CD4-positive, CD25-positive, alpha-beta regulatory T cell (primary cell): Measurements from ENCODE around the gene KIF6. TPM values are rescaled to one million over a fixed set of nuclear protein-coding genes. Genes with fewer than 3 reads are reported as not detected.

Source experiments
- ATAC-seq, 2 donors: fragments of 150-1000 bp; cut with Tn5 transposase; one replicate each; pipeline ENCODE4 v1.10.0; 2021; ENCODE audit warnings: low read depth in 2 of 2, moderate number of reproducible peaks in 2 of 2, moderate library complexity in 1 of 2
- DNase-seq, 3 donors: peaks; one replicate each; pipeline versions ENCODE4 v3.0.0 to v3.0.0-alpha.2; 2012 to 2022; ENCODE audit warnings: mixed read lengths in 1 of 3
- H3K27ac ChIP-seq: one replicate; pipeline ENCODE4 v1.7.0; 2013; ENCODE audit warnings: mild to moderate bottlenecking, low read length; ENCODE audit not compliant: insufficient read depth, poor library complexity, severe bottlenecking
- H3K27me3 ChIP-seq: one replicate; pipeline ENCODE4 v1.7.0; 2013; ENCODE audit warnings: low read length; ENCODE audit not compliant: control insufficient read depth, insufficient read depth
- H3K36me3 ChIP-seq: one replicate; pipeline ENCODE4 v1.7.0; 2013; ENCODE audit warnings: mild to moderate bottlenecking, low read length, moderate library complexity; ENCODE audit not compliant: control insufficient read depth, insufficient read depth
- H3K4me1 ChIP-seq: 2 replicates; pipeline ENCODE4 v1.7.0; 2013; ENCODE audit warnings: mild to moderate bottlenecking, low read length; ENCODE audit not compliant: insufficient read depth, control insufficient read depth, poor library complexity, severe bottlenecking
- H3K4me3 ChIP-seq: one replicate; pipeline ENCODE4 v1.7.0; 2013; ENCODE audit warnings: low read depth, mild to moderate bottlenecking, low read length, moderate library complexity
- H3K9me3 ChIP-seq, 2 experiments: 1 replicate in 1 of 2; 2 replicates in 1 of 2; pipeline ENCODE4 v1.7.0; 2013; ENCODE audit warnings: low read length in 2 of 2, mild to moderate bottlenecking in 1 of 2, moderate library complexity in 1 of 2; ENCODE audit not compliant: control insufficient read depth in 2 of 2
- H3K27ac Mint-ChIP-seq, 3 donors: one replicate each; pipeline ENCODE4 v1.8.0; 2020 to 2022; ENCODE audit warnings: mild to moderate bottlenecking in 3 of 3, mixed read lengths in 3 of 3, moderate library complexity in 2 of 3
- H3K27me3 Mint-ChIP-seq: one replicate; pipeline ENCODE4 v1.8.0; 2022; ENCODE audit warnings: mild to moderate bottlenecking, mixed read lengths
- H3K36me3 Mint-ChIP-seq: one replicate; pipeline ENCODE4 v1.8.0; 2020; ENCODE audit warnings: mixed read lengths
- H3K4me1 Mint-ChIP-seq, 4 donors: one replicate each; pipeline ENCODE4 v1.8.0; 2020 to 2022; ENCODE audit warnings: mixed read lengths in 4 of 4, mild to moderate bottlenecking in 1 of 4
- H3K4me3 Mint-ChIP-seq, 4 donors: one replicate each; pipeline ENCODE4 v1.8.0; 2020 to 2022; ENCODE audit warnings: mild to moderate bottlenecking in 4 of 4, mixed read lengths in 4 of 4, moderate library complexity in 3 of 4
- H3K9me3 Mint-ChIP-seq, 7 donors: one replicate each; pipeline ENCODE4 v1.8.0; 2020 to 2022; ENCODE audit warnings: mixed read lengths in 7 of 7, mild to moderate bottlenecking in 3 of 7, moderate library complexity in 2 of 7
- polyA plus RNA-seq, 4 donors: library from polyadenylated mRNA; unstranded; fragments of 300-500 nt; fragmentation: Illumina TruSeq; gene quantifications; one replicate each; pipeline ENCODE4 v1.2.3, GENCODE V29; 2021
- total RNA-seq: library from RNA; stranded (reverse); gene quantifications from one replicate; pipeline ENCODE4 v1.2.3, GENCODE V29; 2022

KIF6 gene
- total and polyA plus RNA-seq, 5 donors from 2014 or later, result not detected

DNA sequence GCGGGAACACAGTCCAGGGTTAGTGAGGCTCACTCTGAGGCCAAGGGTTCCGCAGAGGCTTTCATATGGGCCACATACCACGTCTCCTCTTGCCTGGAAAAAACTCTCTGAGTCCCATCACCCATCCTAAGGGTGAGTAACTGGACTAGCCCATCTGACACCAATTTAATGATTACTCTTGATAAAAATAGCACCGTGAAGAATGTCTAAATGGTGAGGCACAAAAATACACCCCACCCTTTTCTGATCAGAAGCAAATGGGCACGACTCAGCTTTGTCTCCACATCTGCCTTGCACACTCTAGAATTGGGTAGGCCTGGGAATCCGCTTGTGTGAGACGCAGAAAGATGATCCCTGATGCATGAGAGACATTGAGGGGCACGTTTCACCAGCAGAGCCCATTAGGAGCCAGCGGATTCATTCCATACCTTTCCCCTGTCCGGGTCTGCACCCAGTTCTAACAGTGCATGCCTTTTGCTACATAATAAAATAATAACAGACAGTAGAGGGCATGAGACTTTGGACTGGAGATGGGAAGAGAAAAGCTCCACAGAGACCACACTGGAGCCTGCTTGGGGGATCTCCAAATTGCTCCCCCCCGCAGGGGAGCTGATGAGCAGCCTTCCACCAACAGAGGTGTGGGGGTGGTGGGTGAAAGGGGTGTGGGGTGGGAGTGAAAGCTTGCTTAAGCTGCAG lies 292.7 kb downstream of the KIF6 start:
- Histone ChIP-seq H3K9me3 (no peaks in the 10 kb centered on the region), H3K36me3 (no peaks in the 10 kb centered on the region), H3K27me3 (peaks cover 2% of the 10 kb centered on the region), H3K27ac (no peak overlapping the region), H3K4me1 (no peaks in the 10 kb centered on the region), H3K4me3 (no peak overlapping the region)
- Mint-ChIP-seq H3K27me3 (peaks cover 4% of the 10 kb centered on the region), H3K9me3 (peaks cover 0 to 5% (median 0%) of the 10 kb centered on the region in 7 donors), H3K4me1 (peaks cover 0 to 3% (median 1%) of the 10 kb centered on the region in 4 donors), H3K4me3 (no peak overlapping the region), H3K27ac (no peak overlapping the region), H3K36me3 (no peaks in the 10 kb centered on the region)
- DNase-seq (no peak), ATAC-seq (no peak)

GRCh38 chr6:39430871-39431523 lies 294.2 kb downstream of the KIF6 start:
- DNase-seq, result no peak

DNA sequence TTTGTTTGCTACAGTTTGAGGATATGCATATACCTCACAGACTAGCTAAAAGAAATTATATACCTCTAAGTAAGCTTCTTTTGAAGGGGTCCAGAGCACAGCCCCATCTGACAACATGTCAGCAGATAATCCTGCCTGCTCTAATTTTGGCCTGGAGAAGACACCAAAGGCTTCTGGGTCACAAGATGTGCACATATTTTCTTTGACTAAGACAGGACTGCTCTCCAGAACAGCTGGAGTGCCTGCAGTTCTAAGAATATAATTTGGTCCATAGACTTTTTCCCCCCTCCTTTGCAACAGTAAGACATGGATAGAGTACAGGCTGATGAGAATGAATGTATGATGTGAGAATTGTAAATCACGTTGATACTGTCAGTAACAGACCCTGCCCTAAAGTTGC lies 294.8 kb downstream of the KIF6 start:
- Histone ChIP-seq H3K36me3 (no peaks in the 10 kb centered on the region), H3K9me3 (no peaks in the 10 kb centered on the region), H3K4me3 (no peak overlapping the region), H3K27ac (no peak overlapping the region), H3K4me1 (no peaks in the 10 kb centered on the region), H3K27me3 (peaks cover 2% of the 10 kb centered on the region)
- Mint-ChIP-seq H3K4me1 (peaks cover 0 to 3% (median 1%) of the 10 kb centered on the region in 4 donors), H3K9me3 (no peaks in the 10 kb centered on the region), H3K27me3 (peaks cover 4% of the 10 kb centered on the region), H3K27ac (no peak overlapping the region), H3K36me3 (no peaks in the 10 kb centered on the region), H3K4me3 (no peak overlapping the region)
- ATAC-seq (no peak), DNase-seq (no peak)

More at GRCh38 chr6:39430871-39431523, 294.2 kb downstream of the KIF6 start:
- H3K27ac Mint-ChIP-seq, result no peak overlapping the region
- no peaks in the 10 kb centered on the region for H3K36me3 ChIP-seq
- peaks cover 0 to 3% (median 1%) of the 10 kb centered on the region in 4 donors for H3K4me1 Mint-ChIP-seq
- no peak overlapping the region for H3K27ac ChIP-seq
- H3K9me3 ChIP-seq, result no peaks in the 10 kb centered on the region
- H3K4me3 ChIP-seq, result no peak overlapping the region
- no peaks in the 10 kb centered on the region for H3K36me3 Mint-ChIP-seq
- H3K9me3 Mint-ChIP-seq, result no peaks in the 10 kb centered on the region
- no peak for ATAC-seq
- H3K4me1 ChIP-seq, result no peaks in the 10 kb centered on the region
- H3K27me3 Mint-ChIP-seq, result peaks cover 4% of the 10 kb centered on the region
- H3K27me3 ChIP-seq, result peaks cover 2% of the 10 kb centered on the region
- H3K4me3 Mint-ChIP-seq, result no peak overlapping the region

DNA sequence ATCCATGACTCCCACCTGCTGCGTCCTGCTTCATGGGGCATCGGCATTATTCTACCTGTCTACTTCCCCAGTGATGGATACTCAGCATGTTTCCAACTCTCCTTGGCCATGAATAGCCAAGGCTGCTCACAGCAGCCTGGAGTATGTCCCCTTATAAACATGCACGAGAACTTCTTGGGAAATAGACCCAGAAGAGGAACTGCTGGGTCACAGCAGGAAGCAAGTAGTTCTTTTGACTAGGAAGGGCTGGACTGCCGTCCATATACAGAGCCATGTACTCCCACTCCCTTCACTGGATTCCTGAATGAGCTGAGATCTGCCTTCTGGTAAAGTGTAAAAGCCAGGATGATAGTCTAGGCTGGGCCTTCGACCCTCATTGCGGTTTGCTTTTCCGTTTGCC lies 296.4 kb downstream of the KIF6 start:
- Mint-ChIP-seq H3K36me3 (no peaks in the 10 kb centered on the region), H3K4me1 (peaks cover 0 to 3% (median 1%) of the 10 kb centered on the region in 4 donors), H3K4me3 (no peak overlapping the region), H3K27me3 (peaks cover 4% of the 10 kb centered on the region), H3K9me3 (no peaks in the 10 kb centered on the region), H3K27ac (no peak overlapping the region)
- no peaks in the 10 kb centered on the region for H3K9me3 ChIP-seq
- DNase-seq (no peak), ATAC-seq (no peak)
- H3K27ac ChIP-seq, result no peak overlapping the region
- H3K4me1 ChIP-seq, result no peaks in the 10 kb centered on the region
- H3K36me3 ChIP-seq, result no peaks in the 10 kb centered on the region
- H3K4me3 ChIP-seq, result no peak overlapping the region
- H3K27me3 ChIP-seq, result peaks cover 2% of the 10 kb centered on the region

GRCh38 chr6:39428152-39428551 lies 297.1 kb downstream of the KIF6 start:
- Histone ChIP-seq H3K4me1 (no peaks in the 10 kb centered on the region), H3K4me3 (no peak overlapping the region), H3K27ac (no peak overlapping the region), H3K27me3 (peaks cover 2% of the 10 kb centered on the region), H3K9me3 (no peaks in the 10 kb centered on the region), H3K36me3 (no peaks in the 10 kb centered on the region)
- DNase-seq (no peak), ATAC-seq (no peak)
- H3K9me3 Mint-ChIP-seq, result no peaks in the 10 kb centered on the region
- H3K4me1 Mint-ChIP-seq, result peaks cover 0 to 3% (median 1%) of the 10 kb centered on the region in 4 donors
- H3K4me3 Mint-ChIP-seq, result no peak overlapping the region
- H3K27me3 Mint-ChIP-seq, result peaks cover 4% of the 10 kb centered on the region
- no peaks in the 10 kb centered on the region for H3K36me3 Mint-ChIP-seq
- H3K27ac Mint-ChIP-seq, result no peak overlapping the region

DNA sequence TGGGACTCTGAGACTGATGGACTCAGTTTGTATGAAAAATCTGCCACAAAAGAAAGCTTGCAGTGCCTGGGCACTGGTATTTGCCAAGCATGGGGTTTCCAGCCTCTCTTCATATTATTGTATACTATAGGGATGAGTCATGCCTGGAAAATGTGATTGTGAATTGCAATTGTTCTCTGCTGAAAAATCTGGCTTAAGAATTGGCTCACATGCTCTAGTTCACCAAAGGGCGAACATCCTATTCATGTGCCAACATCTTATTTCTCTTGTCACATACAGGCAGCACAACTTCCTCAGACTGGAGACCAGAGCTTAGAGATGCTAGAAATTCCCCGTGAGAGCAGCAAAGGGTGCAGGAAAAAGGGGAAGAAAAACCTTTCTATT lies 299.1 kb downstream of the KIF6 start:
- Mint-ChIP-seq H3K9me3 (no peaks in the 10 kb centered on the region), H3K27ac (no peak overlapping the region), H3K4me3 (no peak overlapping the region), H3K36me3 (no peaks in the 10 kb centered on the region), H3K27me3 (peaks cover 4% of the 10 kb centered on the region), H3K4me1 (no peaks in the 10 kb centered on the region)
- Histone ChIP-seq H3K4me1 (no peaks in the 10 kb centered on the region), H3K9me3 (no peaks in the 10 kb centered on the region), H3K27ac (no peak overlapping the region), H3K4me3 (no peak overlapping the region), H3K27me3 (peaks cover 2% of the 10 kb centered on the region), H3K36me3 (no peaks in the 10 kb centered on the region)
- ATAC-seq, result no peak
- DNase-seq, result no peak

DNA sequence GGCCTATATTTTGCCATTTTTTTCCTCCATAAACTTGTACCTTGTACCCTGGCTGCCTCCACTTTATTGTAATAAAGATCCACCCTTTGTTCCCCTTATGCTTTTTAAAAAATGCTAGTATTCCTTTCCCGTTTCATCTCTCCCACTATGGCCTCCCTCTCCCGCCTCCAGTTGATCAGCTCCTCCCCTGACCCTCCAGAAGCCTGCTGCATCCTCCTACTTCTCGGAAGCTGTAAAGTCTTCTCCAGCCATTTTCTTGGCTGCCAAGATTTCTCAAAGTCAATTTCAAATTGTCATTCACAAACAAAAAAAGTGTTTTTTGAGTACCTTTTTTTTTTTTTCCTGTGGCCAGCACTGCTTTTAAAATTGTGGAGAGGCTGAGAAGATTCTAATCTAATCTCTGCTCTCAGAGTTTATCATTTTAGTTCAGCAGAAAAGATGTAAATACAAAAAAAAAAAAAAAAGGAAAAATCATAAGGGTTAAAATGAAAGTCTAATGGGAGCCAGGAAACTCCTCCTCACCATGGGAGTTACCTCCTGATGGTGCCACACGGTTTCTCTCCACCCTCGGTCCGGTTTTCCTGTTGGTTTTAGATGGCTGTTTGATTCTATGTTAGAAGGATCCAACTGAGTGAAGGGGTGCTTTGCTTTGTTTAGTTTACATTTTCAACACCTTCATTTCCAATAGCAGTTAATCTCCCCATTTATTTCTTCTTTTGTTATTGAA lies 299.7 kb downstream of the KIF6 start:
- Mint-ChIP-seq H3K27me3 (peaks cover 4% of the 10 kb centered on the region), H3K4me3 (no peak overlapping the region), H3K4me1 (no peaks in the 10 kb centered on the region), H3K36me3 (no peaks in the 10 kb centered on the region), H3K9me3 (no peaks in the 10 kb centered on the region), H3K27ac (no peak overlapping the region)
- Histone ChIP-seq H3K4me1 (no peaks in the 10 kb centered on the region), H3K27ac (no peak overlapping the region), H3K36me3 (no peaks in the 10 kb centered on the region), H3K4me3 (no peak overlapping the region), H3K27me3 (peaks cover 2% of the 10 kb centered on the region), H3K9me3 (no peaks in the 10 kb centered on the region)
- DNase-seq, result no peak
- no peak for ATAC-seq
